ENCODE measurements around the gene STAM2.
"Not testable (repeated sequence)": the region's sequence is repeated elsewhere in the genome, so short reads cannot be mapped to it uniquely, and the experiment has no call there.

The STAM2 gene

DNA sequence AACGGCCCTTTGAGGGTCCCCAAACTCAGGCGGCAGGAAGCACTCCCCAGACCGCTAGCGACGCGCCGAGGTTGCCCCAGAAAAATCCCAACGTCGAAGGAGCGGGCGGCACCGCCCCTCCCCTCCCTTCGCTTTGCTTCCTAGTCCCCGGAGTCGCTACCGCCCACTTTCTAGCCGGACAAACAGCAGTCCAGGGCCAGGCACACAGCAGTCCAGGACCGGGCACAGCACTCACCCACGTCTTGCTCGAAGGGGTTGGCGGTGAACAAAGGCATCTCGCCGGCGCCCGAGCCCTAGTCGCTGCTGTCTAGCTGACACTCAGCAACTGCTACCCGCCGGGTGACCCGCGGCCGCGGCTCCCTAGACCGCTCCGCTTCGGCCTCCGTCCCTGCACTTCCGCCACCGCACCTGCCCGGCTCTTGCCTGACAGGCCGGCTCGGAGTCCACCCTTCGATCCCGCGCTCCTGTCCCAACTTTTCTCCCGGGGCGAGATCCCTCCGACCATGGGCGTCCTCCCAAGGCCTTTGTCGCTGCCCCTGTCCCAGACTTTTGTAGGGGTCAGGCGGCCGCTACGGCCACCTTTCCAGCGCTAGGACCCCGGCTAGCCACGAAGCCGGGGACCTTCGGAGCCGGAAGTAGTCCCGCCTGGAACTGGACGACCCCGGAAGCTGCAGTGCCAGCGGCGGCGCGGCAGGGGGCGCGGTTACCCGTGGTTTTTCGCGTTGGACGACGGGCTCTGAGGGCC is at the start of gene STAM2:
TSS of gene STAM2 (minus strand) at position 396 of the 745 bp plus-strand sequence. CDS start at position 275, 121 bp downstream.
- peak; percentile 78 for DNase-seq

DNA sequence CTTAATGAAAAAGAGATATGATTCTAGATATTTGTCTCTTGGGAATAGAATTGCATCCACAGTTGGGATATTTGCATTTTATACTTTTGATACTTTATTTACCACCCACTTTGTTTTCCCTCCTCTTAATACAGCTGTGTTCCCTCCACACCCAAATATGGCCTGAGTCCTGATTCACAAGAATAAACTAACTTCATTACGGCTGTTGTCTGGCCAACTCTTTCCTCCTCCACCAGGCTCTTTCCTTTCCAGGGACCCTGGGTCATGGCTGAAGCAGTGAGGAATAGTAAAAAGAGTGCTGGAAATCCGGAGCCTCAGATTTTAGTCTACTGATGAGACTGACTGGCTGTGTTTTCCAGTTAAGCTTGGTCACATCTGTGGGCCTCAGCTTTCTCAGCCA is 48.4 kb upstream of the STAM2 start:
- no peak for DNase-seq

- peak; percentile 64 for DNase-seq
Observed at GRCh38 chr2:152222975-152223637, 47.5 kb upstream of the STAM2 start.

- DNase-seq = no peak
Observed at GRCh38 chr2:152221839-152222238, 46.3 kb upstream of the STAM2 start.

GRCh38 chr2:152219077-152219828 is 43.7 kb upstream of the STAM2 start:
- DNase-seq = no peak

DNA sequence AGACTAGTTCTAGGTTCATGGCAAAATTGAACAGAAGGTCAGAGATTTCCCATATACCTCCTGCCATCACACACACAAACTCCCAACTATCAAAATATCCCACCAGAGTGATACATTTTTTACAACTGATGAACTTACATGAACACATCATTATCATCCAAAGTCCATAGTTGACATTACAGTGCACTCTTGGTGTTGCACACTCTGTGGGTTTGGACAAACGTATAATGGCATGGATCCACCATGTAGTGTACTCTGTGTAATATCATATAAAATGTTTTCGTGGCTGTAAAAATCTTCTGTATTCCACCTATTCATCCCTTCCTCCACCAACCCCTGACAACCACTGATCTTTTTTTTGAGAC is 25.9 kb upstream of the STAM2 start:
- DNase-seq = no peak

DNA sequence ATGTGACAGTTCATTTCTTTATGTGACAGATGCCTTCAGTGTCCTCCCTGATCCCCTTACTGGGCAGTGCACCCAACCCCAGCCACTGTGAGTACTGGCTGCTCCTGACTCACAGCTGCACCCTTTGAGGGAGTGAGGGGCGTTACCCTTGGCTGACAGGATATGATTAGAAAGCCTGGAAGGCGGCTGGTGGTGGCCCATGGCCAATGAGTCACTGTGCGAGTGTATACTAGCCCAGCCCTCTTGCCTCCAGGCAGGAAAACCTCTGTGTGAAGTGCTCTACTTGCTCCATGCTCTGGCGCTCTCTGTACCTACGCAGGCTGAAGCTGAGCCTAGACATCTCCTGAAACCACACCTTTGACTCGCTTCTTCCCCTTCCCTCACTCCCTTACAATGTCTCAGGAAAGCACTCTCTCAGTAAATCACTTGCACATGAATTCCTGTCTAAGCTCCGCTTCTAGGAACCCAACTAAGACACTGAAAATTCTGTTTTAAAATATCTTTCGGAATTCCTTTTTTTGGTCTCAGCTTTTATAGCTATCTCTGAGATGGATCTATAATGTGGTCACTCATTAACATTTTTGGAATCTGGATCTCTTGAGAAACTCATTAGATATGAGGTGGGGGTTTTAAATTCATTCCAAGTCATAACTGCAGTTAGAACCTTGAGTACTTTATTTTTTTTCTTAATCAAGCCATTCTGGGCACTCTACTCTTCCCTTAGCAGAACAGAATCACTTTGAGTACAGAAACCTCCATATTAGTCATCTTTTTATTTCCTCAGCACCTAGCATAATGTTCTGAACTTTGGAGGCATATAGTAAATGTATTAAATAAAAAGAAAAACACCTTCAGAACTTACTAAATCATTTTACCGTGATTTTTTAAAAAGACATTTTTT is 25.3 kb upstream of the STAM2 start:
- peak; percentile 49 for DNase-seq

DNA sequence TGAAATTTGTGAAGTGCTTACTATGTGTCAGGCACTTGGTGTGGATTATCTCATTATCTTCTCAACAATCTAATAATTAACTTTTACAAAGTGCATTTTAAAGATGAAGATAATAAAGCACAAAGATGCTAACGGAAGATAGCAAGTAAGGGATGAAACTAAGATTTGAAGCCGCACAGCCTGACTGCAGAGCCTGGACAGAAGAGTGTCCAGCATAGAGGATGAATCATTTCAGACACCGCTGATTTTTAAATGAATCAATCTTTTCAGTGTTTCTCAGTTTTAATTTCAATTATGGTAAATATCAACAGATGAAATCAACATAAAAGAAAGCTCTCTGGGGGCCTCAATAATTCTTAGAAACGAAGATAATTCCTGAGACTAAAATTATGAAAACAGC is 24.5 kb upstream of the STAM2 start:
- DNase-seq = no peak

- no peak for DNase-seq
Observed at GRCh38 chr2:152198499-152198898, 22.9 kb upstream of the STAM2 start.

- DNase-seq = not testable (repeated sequence)
Observed at GRCh38 chr2:152197508-152198284, 22.1 kb upstream of the STAM2 start.

GRCh38 chr2:152189622-152190495 is 14.3 kb upstream of the STAM2 start:
- peak; percentile 45 for DNase-seq

DNA sequence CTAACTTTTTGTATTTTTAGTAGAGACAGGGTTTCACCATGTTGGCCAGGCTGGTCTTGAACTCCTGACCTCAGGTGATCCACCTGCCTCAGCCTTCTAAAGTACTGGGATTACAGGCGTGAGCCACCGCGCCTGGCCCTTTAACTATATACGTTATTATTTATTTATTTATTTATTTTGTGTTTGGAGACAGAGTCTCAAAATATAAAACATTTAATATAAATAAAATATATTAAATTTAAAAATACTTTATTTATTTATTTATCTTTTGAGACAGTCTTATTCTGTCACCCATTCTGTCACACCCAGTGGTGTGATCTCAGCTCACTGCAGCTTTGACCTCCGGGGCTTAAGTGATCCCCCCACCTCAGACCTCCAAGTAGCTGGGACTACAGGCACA is 11.2 kb upstream of the STAM2 start:
- not testable (repeated sequence) for DNase-seq

GRCh38 chr2:152186262-152186661 is 10.7 kb upstream of the STAM2 start:
- DNase-seq = no peak

GRCh38 chr2:152183401-152184073 is 8.0 kb upstream of the STAM2 start:
- no peak for DNase-seq

GRCh38 chr2:152177667-152178066 is 2.1 kb upstream of the STAM2 start:
- DNase-seq = not testable (repeated sequence)

DNA sequence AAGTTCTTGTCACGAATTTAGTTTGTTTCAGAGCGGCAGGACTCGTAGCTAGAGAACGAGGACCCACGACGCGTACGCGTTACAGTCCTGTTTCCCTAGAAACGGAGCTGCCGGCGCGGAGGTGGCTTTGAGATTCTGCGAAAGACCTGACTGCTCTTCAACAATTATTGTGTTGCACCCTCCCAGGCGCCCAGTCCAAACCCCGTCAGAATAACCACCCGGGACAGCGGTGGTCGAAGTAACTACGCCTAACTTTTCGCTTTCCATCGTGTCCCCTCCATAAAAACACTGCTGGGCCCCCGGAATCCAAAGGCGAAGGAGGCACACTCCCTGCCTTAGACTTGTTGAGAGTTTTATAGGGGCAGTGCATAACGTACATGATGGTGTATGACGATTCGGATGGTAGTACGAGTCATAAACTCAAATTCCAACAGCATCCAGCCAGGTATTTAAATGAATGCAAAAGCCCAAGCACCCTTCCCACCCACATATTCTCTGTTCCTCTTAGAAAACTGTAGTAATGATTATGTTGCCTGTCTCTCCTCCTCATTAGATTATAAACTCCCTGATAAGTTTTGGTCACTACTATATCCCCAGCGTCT is 651 bp upstream of the STAM2 start:
- no peak for DNase-seq

GRCh38 chr2:152175012-152175367 is 573 bp downstream of the STAM2 start:
- DNase-seq = peak; percentile 39

DNA sequence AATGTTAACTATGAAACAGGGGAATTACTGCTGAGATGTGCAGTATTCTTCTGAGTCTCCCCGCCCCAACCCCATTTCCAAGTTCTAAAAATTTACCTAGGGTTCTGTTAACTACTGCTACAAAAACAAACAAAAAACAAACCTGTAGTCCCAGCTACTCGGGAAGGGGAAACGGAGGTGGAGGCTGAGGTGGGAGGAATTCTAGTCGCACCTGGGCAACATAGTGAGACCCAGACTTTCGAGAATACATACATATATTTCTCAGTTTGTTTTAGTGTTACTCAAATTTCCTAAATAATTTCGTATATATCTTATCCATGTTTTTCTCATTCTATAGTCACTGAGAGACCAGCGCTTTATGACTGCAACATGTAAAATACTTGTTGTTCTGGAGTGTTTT is 989 bp downstream of the STAM2 start:
- no peak for DNase-seq

GRCh38 chr2:152173831-152174230 is 1.7 kb downstream of the STAM2 start:
- no peak for DNase-seq

DNA sequence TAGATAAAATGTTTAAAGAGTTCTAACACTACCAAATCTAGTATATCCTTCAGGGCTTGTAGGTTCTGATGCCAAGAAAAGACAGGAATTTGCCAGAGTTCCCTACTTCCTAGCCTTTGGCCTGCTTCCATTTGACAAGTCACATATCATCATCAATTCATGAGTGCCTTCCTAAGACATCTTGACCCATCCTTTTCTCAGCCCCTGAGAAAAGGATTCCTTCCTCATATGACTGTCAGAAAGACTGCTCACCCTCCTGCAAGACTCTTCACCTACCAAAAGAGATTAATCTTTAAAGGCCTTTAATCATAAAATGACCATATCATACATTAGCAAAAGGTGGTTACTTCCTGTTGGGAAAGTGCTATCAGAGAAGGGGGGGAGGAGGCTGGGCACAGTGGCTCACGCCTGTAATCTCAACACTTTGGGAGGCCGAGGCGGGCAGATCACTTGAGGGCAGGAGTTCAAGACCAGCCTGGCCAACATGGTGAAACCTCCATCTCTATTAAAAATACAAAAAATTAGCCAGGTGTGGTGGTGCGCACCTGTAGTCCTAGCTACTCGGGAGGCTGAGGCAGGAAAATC is 3.3 kb downstream of the STAM2 start:
- DNase-seq = not testable (repeated sequence)
